HepG2 (cell line): ENCODE results near the gene SLC4A8. TPM values are rescaled to one million over a fixed set of nuclear protein-coding genes. Genes with fewer than 3 reads are reported as not detected.

Experiments used
- ATAC-seq: fragments of 200-7000 bp; cut with Tn5 transposase; 3 replicates; pipeline ENCODE4 v1.9.1; 2020; ENCODE audit warnings: mild to moderate bottlenecking, moderate library complexity
- BruUV-seq: library from RNA; stranded (reverse); fragments of 400-500 nt; replicated peaks from 2 replicates; lab custom pipeline; 2021; lab: Mats Ljungman, UMichigan
- CTCF ChIA-PET: fragments of 300-600 bp; formaldehyde crosslinking; extraction: SDS; loops from one replicate; lab custom pipeline; 2021; ENCODE audit warnings: low total read pairs, inconsistent platforms, low intra/inter-chr PET ratio; lab: Yijun Ruan, JAX
- POLR2A ChIA-PET: fragments of 350-600 bp; sonication (Branson Sonifier 250); formaldehyde crosslinking; loops from one replicate; lab custom pipeline; 2020; ENCODE audit warnings: antibody characterized with exemption, inconsistent platforms; lab: Yijun Ruan, JAX
- DNase-seq: peaks from one replicate; pipeline ENCODE4 v3.0.0-alpha.2; 2015; ENCODE audit warnings: low spot score
- FAIRE-seq: peaks from 3 replicates; lab custom pipeline; 2011; peaks lifted over from hg19 to GRCh38; lab: Jason Lieb, UNC
- H2AFZ ChIP-seq: one replicate; pipeline ENCODE4 v1.6.1; 2011; ENCODE audit warnings: low read length, inconsistent platforms
- H3K27ac ChIP-seq: fragments of 300-600 bp; 3 replicates; pipeline ENCODE4 v1.8.0; 2011; ENCODE audit warnings: mixed run types, mild to moderate bottlenecking, mixed read lengths, low read length, inconsistent platforms; ENCODE audit not compliant: insufficient read depth; ENCODE audit errors: extremely low read length
- H3K27me3 ChIP-seq, 2 experiments: fragments of 200-600 bp in 1 of 2; 2 replicates in 1 of 2; 3 replicates in 1 of 2; pipeline versions ENCODE4 v1.6.0 to v1.8.0; 2011; ENCODE audit warnings: low read length in 2 of 2, mild to moderate bottlenecking in 2 of 2, moderate library complexity in 2 of 2, inconsistent platforms in 1 of 2; ENCODE audit not compliant: insufficient read depth in 2 of 2, control insufficient read depth in 1 of 2
- H3K36me3 ChIP-seq, 2 experiments: fragments of 200-600 bp in 1 of 2; replicated peaks in 1 of 2; 2 replicates in 1 of 2; 3 replicates in 1 of 2; pipeline versions ENCODE4 v1.5.1 to v1.8.0; 2011; ENCODE audit warnings: low read length in 2 of 2, inconsistent platforms in 1 of 2; ENCODE audit not compliant: insufficient read depth in 2 of 2, control insufficient read depth in 1 of 2
- H3K4me1 ChIP-seq: 2 replicates; pipeline ENCODE4 v1.5.1; 2012; ENCODE audit warnings: low read length, inconsistent platforms; ENCODE audit not compliant: insufficient read depth
- H3K4me2 ChIP-seq: 2 replicates; pipeline ENCODE4 v1.6.0; 2011; ENCODE audit warnings: low read depth, low read length, inconsistent platforms
- H3K4me3 ChIP-seq, 3 experiments: fragments of 200-600 bp in 1 of 3; sonication (generic), shearing (Covaris generic) in 1 of 3; replicated peaks in 1 of 3; 2 replicates each; pipeline ENCODE4 v1.5.1; 2011 to 2016; ENCODE audit warnings: low read length in 3 of 3, inconsistent platforms in 2 of 3, low read depth in 2 of 3, mild to moderate bottlenecking in 2 of 3, control low read depth in 1 of 3, mixed read lengths in 1 of 3; ENCODE audit not compliant: insufficient read depth in 1 of 3
- H3K79me2 ChIP-seq: one replicate; pipeline ENCODE4 v1.6.1; 2011; ENCODE audit warnings: low read length, inconsistent platforms; ENCODE audit not compliant: insufficient read depth
- H3K9ac ChIP-seq: 2 replicates; pipeline ENCODE4 v1.6.0; 2011; ENCODE audit warnings: mild to moderate bottlenecking, low read depth, low read length, inconsistent platforms; ENCODE audit not compliant: insufficient read depth
- H3K9me3 ChIP-seq: 2 replicates; pipeline ENCODE4 v1.5.1; 2012; ENCODE audit warnings: mild to moderate bottlenecking, low read length
- H4K20me1 ChIP-seq: 2 replicates; pipeline ENCODE4 v1.6.0; 2011; ENCODE audit warnings: inconsistent platforms, mild to moderate bottlenecking, low read length, moderate library complexity; ENCODE audit not compliant: insufficient read depth
- ASH2L ChIP-seq: fragments of 300-600, 200-600 bp; sonication (generic); IDR thresholded peaks from 2 replicates; pipeline ENCODE4 v1.7.0; 2017; ENCODE audit warnings: low read depth, mild to moderate bottlenecking, moderate library complexity, mixed read lengths, low read length; ENCODE audit not compliant: insufficient read length
- FOXM1 ChIP-seq: sonication (generic); formaldehyde crosslinking; IDR thresholded peaks from 2 replicates; pipeline ENCODE4 v1.5.0; 2020; ENCODE audit warnings: missing genetic modification reagents
- GPN1 ChIP-seq: sonication (generic); formaldehyde crosslinking; IDR thresholded peaks from 2 replicates; pipeline ENCODE4 v1.5.1; 2020; ENCODE audit warnings: missing genetic modification reagents, borderline replicate concordance
- MXI1 ChIP-seq: IDR thresholded peaks from 3 replicates; pipeline ENCODE4 v1.6.1; 2012; ENCODE audit warnings: low read depth, low read length, inconsistent platforms, borderline replicate concordance
- PRDM10 ChIP-seq: sonication (generic); formaldehyde crosslinking; IDR thresholded peaks from 2 replicates; pipeline ENCODE4 v1.4.0; 2020; ENCODE audit warnings: low read depth, missing genetic modification reagents
- SIN3B ChIP-seq: fragments of 150-350 bp; IDR thresholded peaks from 2 replicates; pipeline ENCODE4 v1.6.1; 2014; ENCODE audit warnings: low read length
- TBL1XR1 ChIP-seq: fragments of 150-350 bp; IDR thresholded peaks from 2 replicates; pipeline ENCODE4 v1.6.1; 2014; ENCODE audit warnings: borderline replicate concordance, low read length; ENCODE audit not compliant: partially characterized antibody
- ZNF432 ChIP-seq: sonication (generic); formaldehyde crosslinking; IDR thresholded peaks from 2 replicates; pipeline ENCODE4 v1.5.0; 2020; ENCODE audit warnings: missing genetic modification reagents, mild to moderate bottlenecking, borderline replicate concordance
- ZNF782 ChIP-seq: sonication (generic); formaldehyde crosslinking; IDR thresholded peaks from 2 replicates; pipeline ENCODE4 v1.4.0; 2020; ENCODE audit warnings: missing genetic modification reagents, mild to moderate bottlenecking, borderline replicate concordance
- WGBS: methylation state at CpG from one replicate; pipeline ENCODE4 v1.1.6; 2017; ENCODE audit warnings: low lambda C conversion rate; 5-methylcytosine and 5-hydroxymethylcytosine counted together
- in situ Hi-C: cut with HindIII; loops from 2 replicates; pipeline ENCODE4 v1.10.0; 2017; ENCODE audit warnings: low pct_unique_long_range_greater_than_20kb; ENCODE audit not compliant: extremely low pct_ligation_motif_present
- intact Hi-C: fragments of 100-400 bp; cut with micrococcal nuclease; formaldehyde crosslinking; loops from one replicate; pipeline ENCODE4 v1.10.0; 2022; ENCODE audit not compliant: unreplicated experiment
- polyA plus RNA-seq, 8 experiments: library from polyadenylated mRNA; depleted of rRNA in 3 of 8; stranded (reverse) in 7 of 8; unstranded in 1 of 8; fragments of >200 nt; fragmentation: Illumina TruSeq in 4 of 8; extraction: Trizol in 4 of 8; gene quantifications; 2 replicates each; pipeline versions ENCODE4 v1.2.1 to v1.2.3, GENCODE V29; 2011 to 2016; ENCODE audit warnings: low read depth in 4 of 8, missing spikeins in 1 of 8, mixed read lengths in 1 of 8; ENCODE audit not compliant: insufficient read depth in 1 of 8
- total RNA-seq, 5 experiments: library from RNA; depleted of rRNA; stranded (reverse); fragments of >200 nt; fragmentation: Illumina TruSeq; extraction: Trizol; gene quantifications; 2 replicates each; pipeline ENCODE4 v1.2.3, GENCODE V29; 2016; ENCODE audit warnings: low read depth in 1 of 5

The SLC4A8 gene
- total and polyA plus RNA-seq, 2 of the 13 experiments (the other 11 are each of a cell fraction or from before 2014, with no cell fraction given): under 0.01 to 0.07 TPM

- ChIA-PET POLR2A (no interaction called here), CTCF (no interaction called here)
- no peaks in the 10 kb centered on the region; a peak in 1 of 5 replicates for H3K27me3 ChIP-seq
- H3K4me2 ChIP-seq: no peak overlapping the region
- no peak overlapping the region for H3K4me3 ChIP-seq
- intact Hi-C loops: no loop called here
- no peak overlapping the region for H3K9ac ChIP-seq
- FAIRE-seq: no peak
- in situ Hi-C loops: no loop called here
- H3K79me2 ChIP-seq: no peaks in the 10 kb centered on the region
- no peaks in the 10 kb centered on the region for H3K36me3 ChIP-seq
- 48% methylated on average over 10 of the region's 13 CpGs for WGBS
- H4K20me1 ChIP-seq: no peaks in the 10 kb centered on the region
- no TSS peak for BruUV-seq
- H3K4me1 ChIP-seq: no peaks in the 10 kb centered on the region
- no peak overlapping the region for H3K27ac ChIP-seq
- ATAC-seq: no peak
- no peak for TF ChIP-seq FOXM1
- TF ChIP-seq ASH2L: no peak
- no peak for TF ChIP-seq SIN3B
- TF ChIP-seq PRDM10: no peak
- no peak for TF ChIP-seq GPN1
- TF ChIP-seq ZNF432 (CRISPR knock-in tag): no peak
- TF ChIP-seq TBL1XR1: no peak
- no peak for TF ChIP-seq MXI1
- TF ChIP-seq ZNF782 (CRISPR knock-in tag): no peak
- TF ChIP-seq, all 625 proteins: peak for 0
- DNase-seq: no peak
- Histone ChIP-seq H2AFZ (no peak overlapping the region), H3K9me3 (no peaks in the 10 kb centered on the region)
These were observed 96.1 kb downstream of the SLC4A8 start for GRCh38 chr12:51520576-51521325.
